ENCODE data around the gene TEX29. TPM values are rescaled to one million over a fixed set of nuclear protein-coding genes. Genes with fewer than 3 reads are reported as not detected.

The TEX29 gene
- total RNA-seq, 6 donors from 2014 or later: 0.37 to 1.2 (median 0.63) TPM; not detected in 3

GRCh38 chr13:111318386-111318785 lies 2.1 kb upstream of the TEX29 start:
- Histone ChIP-seq H3K27ac (no peak overlapping the region), H3K27me3 (no peaks in the 10 kb centered on the region), H3K36me3 (peaks cover 0 to 4% (median 0%) of the 10 kb centered on the region in 4 donors), H3K4me3 (no peak overlapping the region), H3K4me1 (no peaks in the 10 kb centered on the region), H3K9me3 (no peaks in the 10 kb centered on the region)
- no peak for ATAC-seq (ENCODE audit: low FRiP score in 2 of 2)
- no peak for DNase-seq
- WGBS, 2 donors: 68 to 91% methylated on average over 5 to 13 of the region's 13 CpGs
- no peak for TF ChIP-seq POLR2A (IDR thresholded peaks at IDR 0.05)
- no peak for TF ChIP-seq CTCF (IDR thresholded peaks at IDR 0.05)
- no peak for TF ChIP-seq POLR2AphosphoS5 (IDR thresholded peaks at IDR 0.05)
- TF ChIP-seq EP300 (IDR thresholded peaks at IDR 0.05): no peak

DNA sequence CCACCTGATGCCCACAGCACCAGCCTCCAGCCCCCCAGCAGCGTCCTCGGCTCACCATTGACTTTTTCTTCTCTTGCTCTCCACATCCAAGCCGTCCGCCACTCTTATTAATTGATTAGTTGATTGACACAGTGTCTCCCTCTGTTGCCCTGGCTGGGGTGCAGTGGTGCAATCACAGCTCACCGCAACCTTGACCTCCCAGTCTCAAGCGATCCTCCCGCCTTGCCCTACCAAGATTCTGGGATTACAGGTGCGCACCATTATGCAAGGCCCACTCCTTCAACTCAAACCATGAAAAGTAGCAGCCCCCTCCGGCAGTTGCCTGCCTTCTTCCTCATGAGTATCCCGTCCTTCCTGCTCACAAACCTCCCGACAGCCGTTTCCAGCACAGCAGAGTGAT lies 921 bp upstream of the TEX29 start:
- DNase-seq (no peak), ATAC-seq (ENCODE audit: low FRiP score in 2 of 2) (no peak)
- Histone ChIP-seq H3K27me3 (no peaks in the 10 kb centered on the region), H3K36me3 (peaks cover 0 to 4% (median 0%) of the 10 kb centered on the region in 4 donors), H3K27ac (no peak overlapping the region), H3K9me3 (no peaks in the 10 kb centered on the region), H3K4me3 (no peak overlapping the region), H3K4me1 (no peaks in the 10 kb centered on the region)
- TF ChIP-seq CTCF (IDR thresholded peaks at IDR 0.05) (no peak), EP300 (IDR thresholded peaks at IDR 0.05) (no peak), POLR2A (IDR thresholded peaks at IDR 0.05) (no peak), POLR2AphosphoS5 (IDR thresholded peaks at IDR 0.05) (no peak)
- 93 to 96% methylated on average over 12 of the region's 12 CpGs for WGBS, 2 donors

DNA sequence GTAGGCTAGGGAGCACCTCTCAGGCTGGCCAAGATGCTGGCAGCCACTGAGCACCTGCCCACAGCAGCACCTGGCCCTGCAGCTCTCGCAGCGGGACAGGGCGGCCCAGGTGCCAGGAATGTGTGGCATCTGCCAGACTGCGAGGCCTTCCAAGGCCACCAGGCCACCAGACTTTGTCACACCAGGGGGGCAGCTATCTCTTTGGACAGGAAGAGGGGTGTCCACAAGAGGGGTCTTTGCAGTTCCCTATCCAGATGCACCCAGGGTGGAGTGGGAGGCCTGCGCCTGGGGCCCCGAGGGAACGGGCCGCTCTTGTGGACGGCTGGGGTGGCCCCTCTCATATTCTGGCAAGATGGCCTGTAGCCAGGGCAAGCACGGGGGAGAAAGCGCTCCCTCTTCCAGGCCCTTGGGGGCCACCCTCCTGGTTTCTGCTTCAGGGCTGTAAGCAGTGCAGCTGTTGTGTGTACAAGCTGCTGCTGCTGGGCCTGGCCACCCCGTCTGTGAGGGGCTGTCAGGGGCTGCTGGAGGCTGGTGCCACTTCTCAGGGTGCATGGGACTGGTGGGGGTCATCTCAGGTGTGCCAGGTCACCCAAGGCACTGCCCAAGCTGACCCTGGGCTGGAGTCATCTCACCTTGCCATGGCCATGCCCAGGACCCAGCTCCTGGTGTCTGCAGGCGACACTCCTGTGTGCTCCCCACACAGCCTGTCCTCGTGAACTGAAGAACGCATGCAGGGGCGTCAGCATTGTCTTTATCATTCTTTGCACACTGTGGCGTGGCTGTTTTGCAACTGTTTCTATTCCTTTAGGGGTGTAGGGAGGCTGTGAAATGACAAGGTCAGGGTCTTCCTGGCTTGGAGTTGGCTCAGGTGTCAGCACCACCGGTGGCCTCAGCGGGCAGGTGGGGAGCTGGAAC lies 1.8 kb downstream of the TEX29 start:
- WGBS, 2 donors: 79 to 96% methylated on average over 8 to 16 of the region's 19 CpGs
- no peak for DNase-seq
- ATAC-seq (ENCODE audit: low FRiP score in 2 of 2): no peak
- TF ChIP-seq POLR2AphosphoS5 (IDR thresholded peaks at IDR 0.05): no peak
- no peak for TF ChIP-seq POLR2A (IDR thresholded peaks at IDR 0.05)
- no peak for TF ChIP-seq CTCF (IDR thresholded peaks at IDR 0.05)
- TF ChIP-seq EP300 (IDR thresholded peaks at IDR 0.05): no peak
- no peaks in the 10 kb centered on the region for H3K36me3 ChIP-seq
- H3K4me1 ChIP-seq: no peaks in the 10 kb centered on the region
- no peaks in the 10 kb centered on the region for H3K27me3 ChIP-seq
- H3K27ac ChIP-seq: no peak overlapping the region
- no peaks in the 10 kb centered on the region for H3K9me3 ChIP-seq
- H3K4me3 ChIP-seq: no peak overlapping the region

DNA sequence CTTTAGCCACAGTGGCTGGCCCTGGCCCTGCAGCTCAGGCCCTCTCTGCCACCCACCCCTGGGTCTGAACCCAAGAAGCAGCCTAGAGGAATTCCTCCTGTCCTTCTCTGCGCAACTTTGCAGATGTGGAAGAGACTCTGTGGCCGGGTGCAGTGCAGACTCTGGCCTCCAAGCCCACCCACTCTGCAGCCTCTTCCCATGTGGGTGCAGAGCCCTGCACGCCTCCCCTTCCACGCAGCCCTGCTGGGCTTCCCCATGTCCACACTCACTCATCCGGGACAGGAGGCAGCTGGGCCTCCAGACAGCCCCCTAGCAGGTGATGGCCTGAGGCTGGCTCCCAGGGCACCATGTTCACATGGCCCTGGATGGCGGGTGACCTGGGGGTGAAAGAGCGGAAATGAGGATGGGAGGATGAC lies 2.5 kb downstream of the TEX29 start:
- H3K27ac ChIP-seq: no peak overlapping the region
- DNase-seq (no peak), ATAC-seq (ENCODE audit: low FRiP score in 2 of 2) (no peak)
- H3K27me3 ChIP-seq: no peaks in the 10 kb centered on the region
- no peak overlapping the region for H3K4me3 ChIP-seq
- no peak for TF ChIP-seq CTCF (IDR thresholded peaks at IDR 0.05)
- TF ChIP-seq POLR2AphosphoS5 (IDR thresholded peaks at IDR 0.05): no peak
- TF ChIP-seq EP300 (IDR thresholded peaks at IDR 0.05): no peak
- TF ChIP-seq POLR2A (IDR thresholded peaks at IDR 0.05): no peak
- H3K36me3 ChIP-seq: no peaks in the 10 kb centered on the region
- no peaks in the 10 kb centered on the region for H3K9me3 ChIP-seq
- no peaks in the 10 kb centered on the region for H3K4me1 ChIP-seq
- WGBS, 2 donors: 63 to 88% methylated on average over 5 to 7 of the region's 7 CpGs

All from upper lobe of left lung (tissue), 6 donors.